ENCODE measurements around the gene VMP1.

DNA sequence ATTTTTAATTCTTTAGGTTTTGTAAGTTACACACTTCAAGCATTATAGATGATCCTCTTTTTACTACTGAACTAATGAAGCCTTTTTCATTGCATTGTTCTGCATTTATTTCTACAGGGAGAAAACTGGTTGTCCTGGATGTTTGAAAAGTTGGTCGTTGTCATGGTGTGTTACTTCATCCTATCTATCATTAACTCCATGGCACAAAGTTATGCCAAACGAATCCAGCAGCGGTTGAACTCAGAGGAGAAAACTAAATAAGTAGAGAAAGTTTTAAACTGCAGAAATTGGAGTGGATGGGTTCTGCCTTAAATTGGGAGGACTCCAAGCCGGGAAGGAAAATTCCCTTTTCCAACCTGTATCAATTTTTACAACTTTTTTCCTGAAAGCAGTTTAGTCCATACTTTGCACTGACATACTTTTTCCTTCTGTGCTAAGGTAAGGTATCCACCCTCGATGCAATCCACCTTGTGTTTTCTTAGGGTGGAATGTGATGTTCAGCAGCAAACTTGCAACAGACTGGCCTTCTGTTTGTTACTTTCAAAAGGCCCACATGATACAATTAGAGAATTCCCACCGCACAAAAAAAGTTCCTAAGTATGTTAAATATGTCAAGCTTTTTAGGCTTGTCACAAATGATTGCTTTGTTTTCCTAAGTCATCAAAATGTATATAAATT is 132.3 kb downstream of the VMP1 start:
- TF ChIP-seq ZMAT3 (CRISPR knock-in tag; conservative IDR thresholded peaks at IDR 0.05) (no peak), SIN3A (IDR thresholded peaks at IDR 0.05; ENCODE audit: borderline replicate concordance, low read depth, low read length) (0 out of 2 replicates have a peak, but pooled peaks have one; percentile 23), POLR2AphosphoS5 (IDR thresholded peaks at IDR 0.05; ENCODE audit: low read depth, low read length) (peak; percentile 40; the same call in 1 of the 2 replicates), ZNF431 (CRISPR knock-in tag; IDR thresholded peaks at IDR 0.05; ENCODE audit: borderline replicate concordance, low read depth) (no peak), RAD21 (CRISPR knock-in tag; IDR thresholded peaks at IDR 0.05) (no peak)
- TF ChIP-seq, protein P1, sequence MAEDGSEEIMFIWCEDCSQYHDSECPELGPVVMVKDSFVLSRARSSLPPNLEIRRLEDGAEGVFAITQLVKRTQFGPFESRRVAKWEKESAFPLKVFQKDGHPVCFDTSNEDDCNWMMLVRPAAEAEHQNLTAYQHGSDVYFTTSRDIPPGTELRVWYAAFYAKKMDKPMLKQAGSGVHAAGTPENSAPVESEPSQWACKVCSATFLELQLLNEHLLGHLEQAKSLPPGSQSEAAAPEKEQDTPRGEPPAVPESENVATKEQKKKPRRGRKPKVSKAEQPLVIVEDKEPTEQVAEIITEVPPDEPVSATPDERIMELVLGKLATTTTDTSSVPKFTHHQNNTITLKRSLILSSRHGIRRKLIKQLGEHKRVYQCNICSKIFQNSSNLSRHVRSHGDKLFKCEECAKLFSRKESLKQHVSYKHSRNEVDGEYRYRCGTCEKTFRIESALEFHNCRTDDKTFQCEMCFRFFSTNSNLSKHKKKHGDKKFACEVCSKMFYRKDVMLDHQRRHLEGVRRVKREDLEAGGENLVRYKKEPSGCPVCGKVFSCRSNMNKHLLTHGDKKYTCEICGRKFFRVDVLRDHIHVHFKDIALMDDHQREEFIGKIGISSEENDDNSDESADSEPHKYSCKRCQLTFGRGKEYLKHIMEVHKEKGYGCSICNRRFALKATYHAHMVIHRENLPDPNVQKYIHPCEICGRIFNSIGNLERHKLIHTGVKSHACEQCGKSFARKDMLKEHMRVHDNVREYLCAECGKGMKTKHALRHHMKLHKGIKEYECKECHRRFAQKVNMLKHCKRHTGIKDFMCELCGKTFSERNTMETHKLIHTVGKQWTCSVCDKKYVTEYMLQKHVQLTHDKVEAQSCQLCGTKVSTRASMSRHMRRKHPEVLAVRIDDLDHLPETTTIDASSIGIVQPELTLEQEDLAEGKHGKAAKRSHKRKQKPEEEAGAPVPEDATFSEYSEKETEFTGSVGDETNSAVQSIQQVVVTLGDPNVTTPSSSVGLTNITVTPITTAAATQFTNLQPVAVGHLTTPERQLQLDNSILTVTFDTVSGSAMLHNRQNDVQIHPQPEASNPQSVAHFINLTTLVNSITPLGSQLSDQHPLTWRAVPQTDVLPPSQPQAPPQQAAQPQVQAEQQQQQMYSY (CRISPR knock-in tag; IDR thresholded peaks at IDR 0.05): 0 out of 2 replicates have a peak, but pooled peaks have one; percentile 13
